KOPT-K1 (cell line): ENCODE data around the gene FBRSL1.
A peak's percentile ranks its signal among the peaks of the same experiment; 100 is the strongest.

Experiments
- H3K27ac ChIP-seq: fragments of 200-600 bp; sonication (generic); 2 replicates; pipeline ENCODE4 v1.5.1; 2016; ENCODE audit warnings: antibody characterized with exemption, mild to moderate bottlenecking, low read depth, low read length; ENCODE audit not compliant: poor library complexity, severe bottlenecking
- H3K36me3 ChIP-seq: fragments of 200-600 bp; sonication (generic); 2 replicates; pipeline ENCODE4 v1.5.1; 2017; ENCODE audit warnings: antibody characterized with exemption, mild to moderate bottlenecking, low read length, moderate library complexity; ENCODE audit not compliant: insufficient read depth
- H3K9me3 ChIP-seq: fragments of 200-600 bp; sonication (generic); 2 replicates; pipeline ENCODE4 v1.5.1; 2017; ENCODE audit warnings: antibody characterized with exemption, low read length, mild to moderate bottlenecking; ENCODE audit not compliant: insufficient read depth, poor library complexity, severe bottlenecking

Gene FBRSL1

DNA sequence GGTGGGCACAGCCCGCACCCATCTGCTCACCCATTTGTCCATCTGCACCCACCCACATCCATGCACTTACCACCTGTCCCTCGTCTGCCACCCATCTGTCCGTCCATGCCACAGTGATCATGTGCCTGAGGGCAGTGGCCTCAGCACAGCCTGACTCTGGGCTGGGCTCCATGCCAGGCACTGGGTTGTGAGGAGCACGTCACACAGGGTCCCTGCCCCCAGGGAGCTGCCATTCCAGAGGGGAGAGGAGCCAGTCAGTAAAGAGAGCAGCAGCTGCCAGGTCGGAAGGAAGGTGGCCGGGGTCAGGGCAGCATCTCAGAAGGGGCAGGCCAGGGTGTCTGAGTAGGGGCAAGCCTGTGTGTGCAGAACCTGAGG, 43.6 kb downstream of the FBRSL1 start:
- Histone ChIP-seq H3K36me3 (no peaks in the 10 kb centered on the region), H3K27ac (no peak overlapping the region), H3K9me3 (no peaks in the 10 kb centered on the region)

GRCh38 chr12:132534076-132534475, 44.1 kb downstream of the FBRSL1 start:
- no peak overlapping the region for H3K27ac ChIP-seq
- H3K9me3 ChIP-seq, result no peaks in the 10 kb centered on the region

GRCh38 chr12:132535019-132535418, 45.1 kb downstream of the FBRSL1 start:
- H3K27ac ChIP-seq, result no peak overlapping the region
- H3K9me3 ChIP-seq, result no peaks in the 10 kb centered on the region
- H3K36me3 ChIP-seq, result no peaks in the 10 kb centered on the region

More at GRCh38 chr12:132534076-132534475, 44.1 kb downstream of the FBRSL1 start:
- H3K36me3 ChIP-seq, result no peaks in the 10 kb centered on the region

- H3K27ac ChIP-seq, result no peak overlapping the region
- no peaks in the 10 kb centered on the region for H3K36me3 ChIP-seq
- no peaks in the 10 kb centered on the region for H3K9me3 ChIP-seq
Measured at GRCh38 chr12:132536102-132536876, 46.3 kb downstream of the FBRSL1 start.

- H3K36me3 ChIP-seq, result no peaks in the 10 kb centered on the region
- no peaks in the 10 kb centered on the region for H3K9me3 ChIP-seq
- H3K27ac ChIP-seq, result no peak overlapping the region
Measured at GRCh38 chr12:132537049-132537448, 47.1 kb downstream of the FBRSL1 start.

- Histone ChIP-seq H3K9me3 (no peaks in the 10 kb centered on the region), H3K36me3 (no peaks in the 10 kb centered on the region), H3K27ac (no peak overlapping the region)
Measured at GRCh38 chr12:132537836-132538662, 48.1 kb downstream of the FBRSL1 start.

- H3K36me3 ChIP-seq, result no peaks in the 10 kb centered on the region
- no peak overlapping the region for H3K27ac ChIP-seq
- no peaks in the 10 kb centered on the region for H3K9me3 ChIP-seq
Measured at GRCh38 chr12:132538663-132538990, 48.7 kb downstream of the FBRSL1 start.

DNA sequence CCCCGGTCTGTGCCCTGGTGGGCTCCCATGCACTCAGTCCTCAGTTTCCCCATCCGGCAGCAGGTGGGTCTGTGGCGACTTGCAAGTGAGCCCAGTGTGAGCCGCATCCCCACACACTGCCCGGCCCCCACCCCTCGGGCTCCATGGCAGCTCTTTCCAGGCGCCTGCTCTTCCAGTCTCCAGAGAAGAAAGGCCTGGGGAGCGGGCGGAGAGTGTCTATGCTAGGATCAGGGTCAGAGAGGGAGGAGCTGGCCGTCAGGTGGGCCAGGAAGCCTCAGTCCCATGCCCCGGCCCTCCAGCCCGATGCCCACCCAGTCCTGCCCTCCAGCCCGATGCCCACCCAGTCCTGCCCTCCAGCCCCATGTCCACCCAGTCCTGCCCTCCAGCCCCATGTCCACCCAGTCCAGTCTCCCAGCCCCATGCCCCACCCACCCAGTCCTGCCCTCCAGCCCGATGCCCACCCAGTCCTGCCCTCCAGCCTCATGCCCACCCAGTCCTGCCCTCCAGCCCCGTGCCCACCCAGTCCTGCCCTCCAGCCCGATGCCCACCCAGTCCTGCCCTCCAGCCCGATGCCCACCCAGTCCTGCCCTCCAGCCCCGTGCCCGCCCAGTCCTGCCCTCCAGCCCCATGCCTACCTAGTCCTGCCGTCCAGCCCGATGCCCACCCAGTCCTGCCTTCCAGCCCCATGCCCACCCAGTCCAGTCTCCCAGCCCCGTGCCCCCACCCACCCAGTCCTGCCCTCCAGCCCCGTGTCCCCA, 49.2 kb downstream of the FBRSL1 start:
- Histone ChIP-seq H3K27ac (no peak overlapping the region), H3K36me3 (no peaks in the 10 kb centered on the region), H3K9me3 (no peaks in the 10 kb centered on the region)

DNA sequence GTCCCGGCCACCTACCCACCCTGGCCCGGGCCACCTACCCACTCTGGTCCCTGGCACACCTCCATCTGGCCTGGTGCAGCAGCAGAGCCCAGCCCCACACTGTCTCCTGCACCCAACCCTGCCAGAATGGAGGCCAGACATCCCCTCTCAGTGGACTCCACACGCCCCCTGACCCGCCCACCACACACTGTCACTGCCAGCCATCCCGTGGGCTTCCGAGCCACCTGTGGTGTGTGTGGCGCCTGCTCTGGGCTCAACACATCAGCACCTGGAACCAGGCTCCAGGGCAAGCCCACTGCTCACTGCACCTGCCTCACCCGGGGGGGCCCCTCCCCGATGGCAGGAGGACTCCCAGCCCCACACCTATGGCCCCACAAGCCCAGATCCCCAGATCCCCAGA, 50.5 kb downstream of the FBRSL1 start:
- Histone ChIP-seq H3K9me3 (no peaks in the 10 kb centered on the region), H3K27ac (no peak overlapping the region), H3K36me3 (no peaks in the 10 kb centered on the region)

- Histone ChIP-seq H3K36me3 (no peaks in the 10 kb centered on the region), H3K9me3 (no peaks in the 10 kb centered on the region), H3K27ac (no peak overlapping the region)
Measured at GRCh38 chr12:132541200-132541599, 51.2 kb downstream of the FBRSL1 start.

DNA sequence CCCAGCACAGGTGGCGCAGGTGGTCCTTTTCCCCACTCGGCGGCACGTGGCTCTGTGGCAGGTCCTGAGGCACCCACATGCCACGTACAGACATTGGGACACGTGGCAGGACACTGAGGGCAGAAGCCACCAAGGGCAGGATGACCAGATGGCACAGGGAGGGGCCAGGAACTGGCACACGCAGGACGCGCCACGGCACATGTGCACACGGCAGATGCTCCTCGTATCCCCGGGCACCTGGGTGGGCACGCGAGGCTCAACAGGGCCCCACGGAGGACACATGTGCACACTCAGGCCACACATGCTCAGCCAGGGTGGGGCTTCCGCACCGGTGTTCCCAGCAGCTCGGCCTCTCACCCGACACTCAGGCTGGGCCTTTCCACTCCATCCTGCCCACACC, 52.0 kb downstream of the FBRSL1 start:
- Histone ChIP-seq H3K36me3 (no peaks in the 10 kb centered on the region), H3K9me3 (no peaks in the 10 kb centered on the region), H3K27ac (no peak overlapping the region)

DNA sequence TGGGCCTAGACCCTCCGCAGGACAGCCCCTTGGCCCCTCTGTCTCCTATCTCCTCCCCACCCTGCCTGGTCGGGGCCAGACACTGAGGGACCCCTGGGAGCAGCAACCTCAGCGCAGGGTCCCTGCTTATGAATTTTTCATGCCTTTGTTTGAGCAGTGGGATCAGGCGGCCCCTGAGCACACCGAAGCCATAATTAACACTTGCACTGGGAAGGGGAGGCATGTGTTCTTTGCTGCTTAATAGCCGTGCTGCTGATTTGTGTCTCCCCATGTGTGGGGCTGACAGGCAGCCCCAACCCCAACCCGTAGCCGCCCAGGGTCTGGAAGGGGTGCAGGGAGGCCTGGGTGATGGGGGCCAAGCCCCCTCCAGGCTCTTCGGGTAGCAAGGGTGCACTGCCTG, 52.7 kb downstream of the FBRSL1 start:
- Histone ChIP-seq H3K27ac (peak overlapping the region; percentile 72), H3K9me3 (no peaks in the 10 kb centered on the region), H3K36me3 (no peaks in the 10 kb centered on the region)

GRCh38 chr12:132543298-132544079, 53.5 kb downstream of the FBRSL1 start:
- Histone ChIP-seq H3K9me3 (no peaks in the 10 kb centered on the region), H3K36me3 (no peaks in the 10 kb centered on the region), H3K27ac (peak overlapping the region; percentile 72)

DNA sequence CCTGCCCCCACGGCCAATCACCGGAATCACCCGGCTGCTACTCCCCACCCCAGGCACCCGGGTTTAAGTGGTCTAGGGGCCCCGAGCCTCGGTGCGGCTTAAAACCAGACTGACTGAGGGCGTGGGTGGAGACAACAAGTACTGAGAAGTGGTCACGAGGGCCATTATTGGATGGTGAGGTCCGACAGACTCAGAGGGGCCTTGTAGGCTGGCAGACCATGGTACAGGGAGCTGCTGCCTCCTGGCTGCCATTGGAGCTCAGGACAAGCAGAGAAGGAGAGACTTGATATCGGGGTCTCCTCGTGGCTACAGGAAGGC, 54.1 kb downstream of the FBRSL1 start:
- Histone ChIP-seq H3K27ac (peak overlapping the region; percentile 72), H3K36me3 (no peaks in the 10 kb centered on the region), H3K9me3 (no peaks in the 10 kb centered on the region)

- peak overlapping the region; percentile 72 for H3K27ac ChIP-seq
- no peaks in the 10 kb centered on the region for H3K9me3 ChIP-seq
- H3K36me3 ChIP-seq, result no peaks in the 10 kb centered on the region
Measured at GRCh38 chr12:132544498-132544897, 54.5 kb downstream of the FBRSL1 start.
